ENCODE measurements around the gene CAMK2A. TPM values are rescaled to one million over a fixed set of nuclear protein-coding genes. Genes with fewer than 3 reads are reported as not detected.

The CAMK2A gene
- total and polyA plus RNA-seq, 7 donors: 0.44 to 2.1 (median 0.64) TPM; not detected in 1

DNA sequence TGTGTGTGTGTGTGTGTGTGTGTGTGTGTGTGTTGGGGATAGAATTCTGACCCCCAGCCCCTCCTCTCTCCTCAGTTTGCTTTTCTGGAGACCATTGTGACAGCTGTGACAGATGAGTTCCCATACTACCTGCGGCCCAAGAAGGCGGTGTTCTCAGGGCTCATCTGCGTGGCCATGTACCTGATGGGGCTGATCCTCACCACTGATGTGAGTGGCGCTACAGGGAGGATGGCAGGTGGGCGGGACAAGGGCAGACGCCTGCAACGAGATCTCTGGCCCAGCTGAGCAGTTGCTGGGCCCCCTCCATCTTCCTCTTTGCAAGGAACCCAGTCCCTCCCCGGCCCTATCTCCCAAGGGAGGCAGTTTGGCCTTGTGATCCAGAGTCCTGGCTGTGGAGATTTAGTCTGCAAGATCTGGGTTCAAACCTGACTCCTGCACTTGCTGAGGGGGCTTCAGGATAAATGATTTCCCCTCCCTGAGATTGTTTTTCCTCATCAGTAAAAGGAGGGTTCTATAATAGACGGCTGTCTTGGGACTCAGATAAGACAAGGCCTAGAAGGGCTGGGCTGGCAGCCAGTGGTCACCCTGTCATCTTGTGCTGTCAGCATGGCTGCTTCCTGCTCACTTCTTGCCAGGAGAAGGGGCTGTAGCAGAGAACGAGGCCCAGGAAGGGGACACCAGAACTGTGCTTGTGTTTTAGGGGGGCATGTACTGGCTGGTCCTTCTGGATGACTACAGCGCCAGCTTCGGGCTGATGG is 85.6 kb downstream of the CAMK2A start:
- 84% methylated on average over 12 of the region's 12 CpGs for WGBS, 2 donors
- intact Hi-C loops (cut with DNase I): no loop called here
- H3K9me3 ChIP-seq: no peaks in the 10 kb centered on the region

DNA sequence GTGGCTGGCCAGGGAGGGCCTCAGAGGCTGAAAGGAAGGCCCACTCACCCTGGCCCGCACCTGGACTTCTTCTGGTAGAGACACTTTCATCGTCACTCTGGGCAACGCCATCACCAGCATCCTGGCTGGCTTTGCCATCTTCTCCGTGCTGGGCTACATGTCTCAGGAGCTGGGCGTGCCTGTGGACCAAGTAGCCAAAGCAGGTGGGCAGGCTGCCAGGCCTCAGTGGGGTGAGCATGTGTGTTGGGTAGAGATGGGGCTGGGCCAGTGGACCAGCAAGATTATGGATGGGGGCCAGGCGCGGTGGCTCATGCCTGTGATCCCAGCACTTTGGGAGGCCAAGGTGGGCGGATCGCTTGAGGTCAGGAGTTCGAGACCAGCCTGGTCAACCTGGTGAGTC is 87.1 kb downstream of the CAMK2A start:
- Histone ChIP-seq H3K4me1 (no peaks in the 10 kb centered on the region), H3K4me3 (no peak overlapping the region), H3K9me3 (no peaks in the 10 kb centered on the region), H3K27ac (no peak overlapping the region), H3K27me3 (no peaks in the 10 kb centered on the region), H3K36me3 (no peaks in the 10 kb centered on the region)
- intact Hi-C loops (cut with DNase I): no loop called here
- TF ChIP-seq POLR2A (IDR thresholded peaks at IDR 0.05) (no peak), EP300 (IDR thresholded peaks at IDR 0.05) (no peak), POLR2AphosphoS5 (IDR thresholded peaks at IDR 0.05) (no peak)
- TF ChIP-seq, protein P1, sequence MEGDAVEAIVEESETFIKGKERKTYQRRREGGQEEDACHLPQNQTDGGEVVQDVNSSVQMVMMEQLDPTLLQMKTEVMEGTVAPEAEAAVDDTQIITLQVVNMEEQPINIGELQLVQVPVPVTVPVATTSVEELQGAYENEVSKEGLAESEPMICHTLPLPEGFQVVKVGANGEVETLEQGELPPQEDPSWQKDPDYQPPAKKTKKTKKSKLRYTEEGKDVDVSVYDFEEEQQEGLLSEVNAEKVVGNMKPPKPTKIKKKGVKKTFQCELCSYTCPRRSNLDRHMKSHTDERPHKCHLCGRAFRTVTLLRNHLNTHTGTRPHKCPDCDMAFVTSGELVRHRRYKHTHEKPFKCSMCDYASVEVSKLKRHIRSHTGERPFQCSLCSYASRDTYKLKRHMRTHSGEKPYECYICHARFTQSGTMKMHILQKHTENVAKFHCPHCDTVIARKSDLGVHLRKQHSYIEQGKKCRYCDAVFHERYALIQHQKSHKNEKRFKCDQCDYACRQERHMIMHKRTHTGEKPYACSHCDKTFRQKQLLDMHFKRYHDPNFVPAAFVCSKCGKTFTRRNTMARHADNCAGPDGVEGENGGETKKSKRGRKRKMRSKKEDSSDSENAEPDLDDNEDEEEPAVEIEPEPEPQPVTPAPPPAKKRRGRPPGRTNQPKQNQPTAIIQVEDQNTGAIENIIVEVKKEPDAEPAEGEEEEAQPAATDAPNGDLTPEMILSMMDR (IDR thresholded peaks at IDR 0.05): no peak
- WGBS, 2 donors: 95% methylated on average over 10 of the region's 10 CpGs
- DNase-seq: no peak

More for the DNA sequence above, 85.6 kb downstream of the CAMK2A start:
- Histone ChIP-seq H3K27me3 (no peaks in the 10 kb centered on the region), H3K4me1 (no peaks in the 10 kb centered on the region), H3K27ac (no peak overlapping the region), H3K36me3 (no peaks in the 10 kb centered on the region), H3K4me3 (no peak overlapping the region)
- DNase-seq: no peak
- no peak for TF ChIP-seq POLR2AphosphoS5 (IDR thresholded peaks at IDR 0.05)
- TF ChIP-seq, protein P1 (IDR thresholded peaks at IDR 0.05): no peak
- no peak for TF ChIP-seq POLR2A (IDR thresholded peaks at IDR 0.05)
- no peak for TF ChIP-seq EP300 (IDR thresholded peaks at IDR 0.05)

DNA sequence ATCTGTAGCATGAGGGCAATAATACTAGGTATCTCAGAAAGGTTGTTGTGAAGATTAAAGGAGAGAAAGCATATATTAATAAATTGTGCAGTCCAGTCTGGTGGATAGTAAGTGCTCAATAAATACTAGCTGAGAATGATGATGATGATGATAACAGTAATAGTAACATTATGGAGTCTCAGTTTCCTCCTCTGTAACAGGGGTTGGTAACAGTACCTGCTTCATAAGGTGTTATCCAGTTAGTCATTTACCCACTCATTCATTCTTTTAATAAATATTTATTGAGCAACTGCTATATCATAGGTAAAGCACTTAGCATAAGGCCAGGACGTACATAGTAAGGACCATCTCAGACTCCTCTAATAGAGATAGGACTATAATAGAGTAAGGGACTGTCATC is 92.1 kb downstream of the CAMK2A start:
- no peaks in the 10 kb centered on the region for H3K4me1 ChIP-seq
- H3K27me3 ChIP-seq: no peaks in the 10 kb centered on the region
- DNase-seq: no peak
- intact Hi-C loops (cut with DNase I): no loop called here
- no peak overlapping the region for H3K4me3 ChIP-seq
- TF ChIP-seq, protein P1 (IDR thresholded peaks at IDR 0.05): no peak
- TF ChIP-seq POLR2A (IDR thresholded peaks at IDR 0.05) (no peak), EP300 (IDR thresholded peaks at IDR 0.05) (no peak), POLR2AphosphoS5 (IDR thresholded peaks at IDR 0.05) (no peak)
- 95 to 98% methylated on average over 1 of the region's 1 CpG for WGBS, 2 donors
- no peaks in the 10 kb centered on the region for H3K36me3 ChIP-seq
- H3K9me3 ChIP-seq: no peaks in the 10 kb centered on the region
- H3K27ac ChIP-seq: no peak overlapping the region

DNA sequence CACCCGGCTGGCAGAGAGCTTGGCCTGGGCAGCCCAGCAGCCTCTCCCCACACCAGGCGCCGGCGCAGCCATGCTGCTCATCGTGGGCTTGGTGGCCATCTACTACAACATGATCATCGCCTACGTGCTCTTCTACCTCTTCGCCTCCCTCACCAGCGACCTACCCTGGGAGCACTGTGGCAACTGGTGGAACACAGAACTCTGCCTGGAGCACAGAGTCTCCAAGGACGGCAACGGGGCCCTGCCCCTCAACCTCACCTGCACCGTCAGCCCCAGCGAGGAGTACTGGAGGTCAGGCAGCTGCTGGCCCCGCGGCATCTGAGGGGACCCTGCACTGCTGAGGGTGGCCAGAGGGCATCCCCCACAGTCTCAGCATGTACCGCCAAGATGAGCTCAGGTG is 92.6 kb downstream of the CAMK2A start:
- no peak for TF ChIP-seq POLR2A (IDR thresholded peaks at IDR 0.05)
- TF ChIP-seq, protein P1 (IDR thresholded peaks at IDR 0.05): no peak
- TF ChIP-seq POLR2AphosphoS5 (IDR thresholded peaks at IDR 0.05): no peak
- TF ChIP-seq EP300 (IDR thresholded peaks at IDR 0.05): no peak
- Histone ChIP-seq H3K27ac (no peak overlapping the region), H3K36me3 (no peaks in the 10 kb centered on the region), H3K27me3 (no peaks in the 10 kb centered on the region), H3K4me3 (no peak overlapping the region), H3K4me1 (no peaks in the 10 kb centered on the region), H3K9me3 (no peaks in the 10 kb centered on the region)
- intact Hi-C loops (cut with DNase I): no loop called here
- 96% methylated on average over 16 of the region's 16 CpGs for WGBS, 2 donors
- no peak for DNase-seq

DNA sequence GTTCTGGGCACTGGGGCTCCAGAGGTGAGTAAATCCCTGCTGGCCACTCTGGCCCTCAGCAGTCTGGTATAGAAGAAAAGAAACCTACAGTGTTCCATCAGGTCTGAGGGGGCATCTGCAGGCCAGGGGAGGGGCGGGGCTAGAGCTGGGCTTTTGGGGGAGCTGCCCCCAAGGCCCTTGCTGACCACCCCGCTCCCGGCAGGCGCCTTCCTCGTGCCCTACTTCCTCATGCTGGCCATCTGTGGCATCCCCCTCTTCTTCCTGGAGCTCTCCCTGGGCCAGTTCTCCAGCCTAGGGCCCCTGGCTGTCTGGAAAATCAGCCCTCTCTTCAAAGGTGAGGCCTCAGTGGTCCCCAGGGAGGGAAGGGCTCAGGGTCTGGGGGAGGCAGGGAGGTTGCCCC is 93.1 kb downstream of the CAMK2A start:
- no peak overlapping the region for H3K4me3 ChIP-seq
- intact Hi-C loops (cut with DNase I): no loop called here
- no peak for TF ChIP-seq POLR2AphosphoS5 (IDR thresholded peaks at IDR 0.05)
- TF ChIP-seq, protein P1 (IDR thresholded peaks at IDR 0.05): no peak
- no peak for TF ChIP-seq EP300 (IDR thresholded peaks at IDR 0.05)
- no peak for TF ChIP-seq POLR2A (IDR thresholded peaks at IDR 0.05)
- no peaks in the 10 kb centered on the region for H3K9me3 ChIP-seq
- 60 to 80% methylated on average over 5 of the region's 5 CpGs for WGBS, 2 donors
- H3K36me3 ChIP-seq: no peaks in the 10 kb centered on the region
- no peak overlapping the region for H3K27ac ChIP-seq
- DNase-seq: no peak
- H3K27me3 ChIP-seq: no peaks in the 10 kb centered on the region
- H3K4me1 ChIP-seq: no peaks in the 10 kb centered on the region

Data from sigmoid colon (tissue), 7 donors.